Measurements from ENCODE around the gene PCNP. TPM values are rescaled to one million over a fixed set of nuclear protein-coding genes. Genes with fewer than 3 reads are reported as not detected.
A peak's percentile ranks its signal among the peaks of the same experiment; 100 is the strongest.
"Not testable (repeated sequence)": the region's sequence is repeated elsewhere in the genome, so short reads cannot be mapped to it uniquely, and the experiment has no call there.

The PCNP gene, protein sequence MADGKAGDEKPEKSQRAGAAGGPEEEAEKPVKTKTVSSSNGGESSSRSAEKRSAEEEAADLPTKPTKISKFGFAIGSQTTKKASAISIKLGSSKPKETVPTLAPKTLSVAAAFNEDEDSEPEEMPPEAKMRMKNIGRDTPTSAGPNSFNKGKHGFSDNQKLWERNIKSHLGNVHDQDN
- 115 TPM for polyA plus RNA-seq (ENCODE audit: insufficient read length)

DNA sequence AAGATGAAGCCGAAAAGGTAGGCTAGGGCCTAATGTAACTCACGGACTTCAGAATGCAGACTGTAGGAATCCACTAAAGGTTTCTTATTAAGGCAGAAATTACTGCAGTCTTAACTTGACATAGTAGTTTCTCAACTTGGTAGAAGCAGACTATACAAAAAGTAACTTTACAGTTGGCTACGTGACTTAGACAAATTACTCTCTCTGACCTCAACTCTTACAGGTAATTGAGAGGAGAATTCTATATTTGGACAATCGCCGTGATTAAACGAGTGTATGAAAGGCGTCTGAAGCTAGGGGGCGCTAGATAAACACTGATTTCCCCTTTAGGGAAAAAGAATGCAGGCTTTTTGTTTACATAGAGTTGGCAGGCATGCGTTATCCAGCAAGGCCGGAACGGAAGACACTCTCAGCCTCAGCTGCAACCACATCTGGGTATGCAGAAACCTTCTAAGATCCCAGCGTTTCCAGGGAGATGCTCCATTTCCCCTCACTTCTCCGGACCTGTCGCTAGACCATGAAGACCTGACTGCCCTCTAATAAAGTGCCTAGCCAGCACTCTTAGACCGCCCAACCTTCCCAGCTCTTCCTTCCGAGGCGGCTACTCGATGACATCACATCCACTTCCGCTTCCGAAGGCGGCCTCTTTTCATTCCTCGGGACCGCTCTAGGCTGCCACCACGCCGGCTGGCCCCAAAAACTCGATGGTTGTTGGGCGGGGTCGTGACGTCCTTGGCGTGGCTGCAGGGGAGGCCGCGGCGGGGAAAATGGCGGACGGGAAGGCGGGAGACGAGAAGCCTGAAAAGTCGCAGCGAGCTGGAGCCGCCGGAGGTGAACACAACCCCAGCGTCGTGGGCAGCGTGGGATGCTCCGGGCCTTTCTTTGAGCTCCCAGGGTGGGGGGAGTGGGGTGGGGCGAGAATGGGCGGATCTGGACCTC, at the start of gene PCNP:
TSS of gene PCNP (plus strand) at position 732 of the 939 bp plus-strand sequence. CDS start at position 768, 36 bp downstream.
- peak; percentile 99 for DNase-seq (ENCODE audit: low read depth)

DNA sequence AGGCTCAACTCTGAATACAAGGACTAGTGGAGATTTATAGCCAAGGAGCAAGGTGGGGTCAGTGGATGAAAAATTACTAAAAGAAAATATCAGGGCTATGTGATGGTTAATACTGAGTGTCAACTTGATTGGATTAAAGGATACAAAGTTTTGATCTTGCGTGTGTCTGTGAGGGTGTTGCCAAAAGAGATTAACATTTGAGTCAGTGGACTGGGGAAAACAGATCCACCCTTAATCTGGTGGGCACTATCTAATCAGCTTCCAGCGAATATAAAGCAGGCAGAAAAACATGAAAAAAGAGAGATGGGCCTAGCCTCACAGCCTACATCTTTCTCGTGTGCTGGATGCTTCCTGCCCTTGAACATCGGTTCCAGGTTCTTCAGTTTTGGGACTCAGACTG, 46.5 kb upstream of the PCNP start:
- no peak for DNase-seq (ENCODE audit: low read depth)

DNA sequence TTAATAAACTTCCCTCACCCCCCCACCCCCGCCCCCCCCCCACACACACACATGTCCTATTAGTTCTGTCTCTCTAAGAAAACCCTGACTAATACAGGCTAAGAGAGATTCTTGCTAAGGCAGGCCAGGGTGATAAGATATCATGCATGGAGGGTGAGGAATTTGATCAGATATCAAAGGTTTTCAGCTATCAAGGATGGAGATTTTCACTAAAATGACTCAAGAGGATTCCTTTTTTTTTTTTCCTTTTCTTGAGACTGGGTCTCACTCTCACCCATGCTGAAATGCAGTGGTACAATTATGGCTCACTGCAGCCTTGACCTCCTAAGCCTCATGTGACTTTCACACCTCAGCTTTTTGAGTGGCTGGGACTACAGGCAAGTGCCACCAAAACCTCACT, 46.1 kb upstream of the PCNP start:
- no peak for DNase-seq (ENCODE audit: low read depth)

DNA sequence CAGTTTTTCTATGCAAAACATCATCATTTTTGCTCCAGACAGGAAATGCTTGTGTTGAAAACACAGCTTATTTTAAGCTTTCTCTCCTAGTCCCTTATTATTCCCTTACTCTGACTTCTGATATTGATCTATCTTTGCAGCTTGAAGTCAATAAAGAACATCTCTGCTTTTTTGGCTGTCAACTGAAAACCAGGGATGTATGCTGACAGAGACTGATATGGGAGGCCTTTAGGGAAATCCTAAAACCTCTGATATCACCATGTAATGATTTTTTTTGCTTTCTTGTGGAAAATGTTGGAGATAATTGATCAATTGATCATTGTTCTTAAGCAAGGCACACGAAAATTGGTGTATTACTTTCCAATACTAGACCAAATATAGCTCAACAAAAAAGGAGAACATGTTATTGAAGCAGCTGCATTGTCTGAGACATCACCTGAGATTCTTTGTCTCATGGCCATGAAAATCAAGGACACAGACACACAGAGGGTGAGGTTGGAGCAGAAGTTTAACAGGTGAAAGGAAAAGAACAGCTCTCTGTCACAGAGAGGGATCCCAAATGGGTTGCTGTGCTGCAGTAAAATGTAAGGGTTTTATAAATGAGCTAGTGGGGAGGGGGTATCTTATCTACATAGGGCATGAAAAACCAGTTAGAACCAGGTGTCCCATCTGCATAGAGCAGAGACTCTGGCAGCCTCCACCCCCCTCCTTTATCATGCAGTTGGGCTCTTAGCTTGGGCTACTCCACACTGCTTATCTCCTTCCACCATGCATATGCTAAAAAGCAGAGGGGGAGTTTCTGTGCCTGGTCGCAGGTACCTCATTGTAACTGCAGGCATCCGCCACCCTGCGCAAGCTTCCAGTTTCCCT, 43.9 kb upstream of the PCNP start:
- no peak for DNase-seq (ENCODE audit: low read depth)

DNA sequence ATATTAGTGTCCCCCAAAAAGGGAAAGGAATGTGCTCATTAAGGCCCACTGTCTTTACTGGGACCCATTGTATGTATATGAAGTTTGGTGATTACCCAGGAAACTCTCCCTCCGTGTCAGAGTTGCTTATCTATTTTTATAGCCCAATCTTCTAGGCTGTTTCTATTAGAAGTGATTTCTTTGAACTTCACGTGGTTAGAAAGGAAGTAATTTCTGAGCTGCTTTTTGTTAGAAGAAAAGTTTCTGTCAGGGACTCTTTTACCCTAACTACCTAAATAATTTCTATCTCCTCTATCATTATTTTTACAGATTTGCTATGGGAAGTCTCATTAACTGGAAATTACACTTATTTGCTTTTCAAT, 43.3 kb upstream of the PCNP start:
- no peak for DNase-seq (ENCODE audit: low read depth)

DNA sequence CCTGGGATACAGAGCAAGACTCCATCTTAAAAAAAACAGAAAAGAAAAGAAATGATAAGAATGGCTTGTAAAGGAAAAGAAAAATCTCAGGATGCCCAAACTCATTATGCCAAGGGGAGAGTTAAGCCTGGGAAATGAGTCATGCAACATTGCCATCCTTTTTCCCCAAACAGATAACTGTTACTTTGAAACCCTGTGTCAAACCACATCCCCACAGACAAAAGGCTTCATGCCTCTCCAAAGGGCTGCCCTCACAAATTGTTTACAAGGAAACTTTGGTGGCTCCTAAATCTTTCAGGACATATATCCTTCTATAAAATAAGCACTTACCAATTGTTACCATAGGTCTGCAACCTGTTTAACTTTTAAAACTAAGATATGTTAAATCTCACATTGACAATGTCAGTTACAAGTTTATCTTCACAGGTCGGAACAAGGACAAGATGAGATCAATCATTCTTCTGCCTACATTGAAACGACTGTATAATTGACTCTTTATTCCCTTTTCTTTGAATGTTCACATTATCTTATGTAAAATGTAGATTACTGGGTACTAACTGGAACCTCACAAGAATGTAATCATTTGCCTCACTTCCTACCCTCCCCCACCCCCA, 42.4 kb upstream of the PCNP start:
- no peak for DNase-seq (ENCODE audit: low read depth)

DNA sequence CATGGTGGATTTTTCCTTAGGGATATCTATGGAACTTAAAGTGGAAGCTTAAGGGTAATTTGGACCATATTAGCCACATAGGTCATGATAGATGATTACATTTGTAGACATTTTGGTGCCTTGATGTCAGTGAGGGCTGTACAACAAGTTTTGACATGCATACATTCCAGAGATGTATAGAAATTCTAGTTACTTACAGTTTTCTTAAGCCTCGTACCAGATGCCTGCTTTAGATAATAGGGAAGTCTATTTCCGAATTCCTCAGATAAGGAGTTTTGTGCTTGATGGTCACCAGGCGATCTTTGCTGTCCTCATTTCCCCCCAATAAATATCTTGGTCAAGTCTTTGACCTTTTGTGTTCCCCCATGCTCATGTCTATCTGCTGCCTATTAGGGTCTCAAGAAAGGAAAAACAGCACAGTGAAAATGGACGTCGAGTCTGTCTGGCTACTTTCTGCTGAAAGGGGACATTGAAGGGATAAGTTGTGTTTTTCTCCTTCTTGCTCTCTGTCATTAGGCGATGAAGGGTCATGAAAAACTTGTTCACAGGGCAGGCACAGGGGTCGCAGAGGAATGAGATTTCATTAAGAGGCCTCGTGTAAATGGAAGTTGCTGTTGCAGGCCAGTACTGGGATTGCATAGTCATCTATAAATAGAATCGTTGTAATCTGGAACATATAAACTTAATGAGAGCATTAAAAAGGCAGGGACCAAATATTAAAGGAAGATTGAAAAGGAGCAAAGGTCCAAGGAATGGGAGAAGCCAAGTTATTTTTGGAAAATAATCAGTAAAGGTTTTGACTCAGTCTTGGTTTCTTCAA, 41.0 kb upstream of the PCNP start:
- DNase-seq (ENCODE audit: low read depth) = no peak

DNA sequence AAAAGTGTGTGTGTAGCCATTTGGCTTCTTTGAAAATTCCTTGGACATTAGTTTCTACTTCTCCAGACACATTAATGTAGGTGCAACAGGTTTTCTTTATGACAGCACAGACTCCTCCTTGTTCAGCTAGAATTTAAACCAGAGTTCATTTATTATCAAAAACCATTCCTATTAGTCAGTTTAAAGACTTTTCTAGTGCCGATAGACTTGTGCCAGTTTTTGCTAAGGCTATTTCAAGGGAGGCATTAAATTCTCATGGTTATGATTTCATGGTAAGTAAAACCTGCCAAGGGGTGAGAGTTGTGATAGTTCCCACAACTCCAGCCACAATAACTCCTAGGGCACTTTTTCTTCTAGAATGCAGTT, 40.4 kb upstream of the PCNP start:
- no peak for DNase-seq (ENCODE audit: low read depth)

DNA sequence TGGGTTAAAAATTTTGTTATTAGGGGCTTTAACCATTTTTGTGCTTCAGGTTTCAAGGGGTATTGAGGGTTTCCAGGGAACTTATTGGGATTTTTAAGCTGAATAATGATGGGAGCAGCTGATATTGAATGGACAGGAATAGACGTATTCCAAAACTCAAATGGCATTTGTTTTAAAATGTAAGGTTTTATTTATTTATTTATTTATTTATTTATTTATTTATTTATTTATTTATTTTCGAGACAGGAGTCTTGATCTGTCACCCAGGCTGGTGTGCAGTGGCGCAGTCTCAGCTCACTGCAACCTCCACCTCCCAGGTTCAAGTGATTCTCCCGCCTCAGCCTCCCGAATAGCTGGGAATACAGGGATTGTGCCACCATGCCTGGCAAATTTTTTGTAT, 38.8 kb upstream of the PCNP start:
- no peak for DNase-seq (ENCODE audit: low read depth)

DNA sequence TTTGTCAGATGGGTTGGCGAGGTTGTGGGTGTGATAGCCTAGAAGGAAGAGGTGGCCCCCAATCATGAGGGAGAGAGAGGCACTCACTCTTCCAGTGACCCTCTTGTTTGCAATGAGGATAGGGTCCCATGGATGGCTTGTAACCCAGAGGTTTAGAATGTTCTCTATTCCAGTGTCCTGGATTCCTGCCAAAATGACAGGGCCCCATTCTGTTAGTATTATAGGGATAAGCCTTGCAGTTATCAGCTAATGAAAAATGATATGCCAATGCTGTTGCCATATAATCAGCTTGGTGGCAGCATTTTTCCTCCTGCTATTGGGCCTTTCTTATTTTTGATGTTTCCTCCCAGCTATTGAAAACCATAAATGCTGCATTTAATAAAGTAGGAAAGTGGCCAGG, 37.7 kb upstream of the PCNP start:
- no peak for DNase-seq (ENCODE audit: low read depth)

DNA sequence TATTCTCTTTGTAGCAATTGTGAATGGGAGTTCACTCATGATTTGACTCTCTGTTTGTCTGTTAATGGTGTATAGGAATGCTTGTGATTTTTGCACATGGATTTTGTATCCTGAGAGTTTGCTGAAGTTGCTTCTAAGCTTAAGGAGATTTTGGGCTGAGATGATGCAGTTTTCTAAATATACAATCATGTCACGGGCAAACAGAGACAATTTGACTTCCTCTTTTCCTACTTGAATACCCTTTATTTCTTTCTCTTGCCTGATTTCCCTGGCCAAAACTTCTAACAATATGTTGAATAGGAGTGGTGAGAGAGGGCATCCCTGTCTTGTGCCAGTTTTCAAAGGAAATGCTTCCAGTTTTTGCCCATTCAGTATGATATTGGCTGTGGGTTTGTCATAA, 37.0 kb upstream of the PCNP start:
- DNase-seq (ENCODE audit: low read depth) = not testable (repeated sequence)

DNA sequence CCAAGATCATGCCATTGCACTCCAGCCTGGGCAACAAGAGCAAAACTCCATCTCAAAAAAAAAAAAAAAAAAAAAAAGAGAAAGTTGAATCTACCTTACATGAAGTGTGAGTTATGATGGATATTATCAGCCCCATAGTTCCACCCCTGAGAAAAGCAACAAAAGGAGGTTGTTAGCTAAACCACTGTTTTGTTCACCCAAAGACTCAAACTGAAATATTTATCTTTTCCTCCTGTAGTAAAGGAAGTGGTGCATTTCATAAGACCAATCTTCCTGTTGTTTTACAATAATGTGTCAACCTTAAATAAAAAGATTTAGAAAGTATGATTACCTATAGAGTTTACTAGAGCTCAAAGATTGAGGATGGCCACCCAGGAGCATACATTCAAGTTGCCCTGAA, 31.0 kb upstream of the PCNP start:
- DNase-seq (ENCODE audit: low read depth) = no peak

DNA sequence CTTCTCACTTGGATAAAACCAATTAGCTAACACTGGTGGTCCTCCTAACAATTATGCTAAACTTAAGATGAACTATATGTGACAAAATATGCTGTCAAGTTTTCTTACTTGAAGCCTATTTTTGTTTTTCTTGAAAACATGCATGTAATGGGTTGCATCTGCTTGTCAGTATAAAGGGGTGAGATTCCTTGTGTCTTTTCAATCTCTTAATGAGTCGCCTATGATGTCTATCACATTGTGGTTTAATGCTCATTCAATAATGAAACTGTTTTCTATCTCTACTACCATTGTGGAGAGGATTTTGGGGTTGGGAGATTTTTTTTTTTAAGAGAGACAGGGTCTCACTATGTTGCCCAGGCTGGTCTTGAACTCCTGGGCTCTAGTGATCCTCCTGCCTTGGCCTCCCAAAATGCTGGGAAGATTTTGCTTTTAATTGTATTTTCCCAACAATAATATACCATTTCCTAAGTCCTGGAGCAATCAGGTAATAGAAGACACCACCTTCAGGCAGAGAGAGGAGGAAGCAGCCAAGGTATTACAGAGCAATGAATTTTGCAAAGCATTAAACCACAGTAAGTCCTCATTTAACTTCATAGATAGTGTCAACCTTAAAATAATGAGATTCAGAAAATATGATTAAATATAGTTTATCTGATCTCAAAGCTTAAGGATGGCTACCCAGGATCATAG, 29.7 kb upstream of the PCNP start:
- no peak for DNase-seq (ENCODE audit: low read depth)

DNA sequence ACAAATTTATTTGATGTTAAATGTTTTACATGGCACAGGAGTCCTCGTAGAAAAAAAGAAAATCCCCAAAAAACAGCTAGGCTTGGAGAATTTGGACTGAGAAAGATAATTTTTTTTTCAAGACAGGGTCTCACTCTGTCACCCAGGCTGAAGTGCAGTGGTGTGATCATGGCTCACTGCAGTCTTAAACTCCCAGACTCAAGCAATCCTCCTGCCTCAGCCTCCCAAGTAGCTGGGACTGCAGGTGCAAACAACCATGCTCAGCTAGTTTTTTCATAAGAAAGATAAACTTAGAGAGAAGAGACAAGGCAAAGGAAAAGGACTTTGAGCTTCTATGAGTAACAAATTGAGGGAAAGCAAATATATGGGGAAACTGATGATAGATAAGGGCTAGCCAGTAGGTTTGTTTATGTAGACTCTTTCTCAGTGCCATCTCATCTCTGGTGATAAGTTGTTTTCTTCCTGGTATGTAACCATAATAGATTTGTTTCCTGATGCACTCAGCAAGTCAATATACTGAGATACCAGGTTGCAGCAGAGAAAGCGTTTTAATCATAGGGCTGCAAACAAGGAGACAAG, 25.4 kb upstream of the PCNP start:
- DNase-seq (ENCODE audit: low read depth) = no peak

DNA sequence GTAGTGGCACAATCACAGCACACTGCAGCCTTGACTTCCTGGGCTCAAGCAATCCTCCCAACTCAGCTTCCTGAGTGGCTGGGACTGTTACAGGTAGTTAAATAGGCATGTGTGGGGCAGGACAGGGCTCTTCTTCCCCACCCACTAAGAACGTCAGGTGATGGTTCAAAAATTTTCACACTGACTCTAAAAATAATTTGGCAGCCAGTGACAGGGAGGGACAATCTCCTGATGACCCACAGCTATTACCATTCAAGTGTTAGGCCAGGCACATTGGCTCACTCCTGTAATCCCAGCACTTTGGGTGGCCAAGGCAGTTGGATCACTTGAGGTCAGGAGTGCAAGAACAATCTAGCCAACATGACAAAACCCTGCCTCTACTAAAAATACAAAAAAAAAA, 24.5 kb upstream of the PCNP start:
- DNase-seq (ENCODE audit: low read depth) = no peak

DNA sequence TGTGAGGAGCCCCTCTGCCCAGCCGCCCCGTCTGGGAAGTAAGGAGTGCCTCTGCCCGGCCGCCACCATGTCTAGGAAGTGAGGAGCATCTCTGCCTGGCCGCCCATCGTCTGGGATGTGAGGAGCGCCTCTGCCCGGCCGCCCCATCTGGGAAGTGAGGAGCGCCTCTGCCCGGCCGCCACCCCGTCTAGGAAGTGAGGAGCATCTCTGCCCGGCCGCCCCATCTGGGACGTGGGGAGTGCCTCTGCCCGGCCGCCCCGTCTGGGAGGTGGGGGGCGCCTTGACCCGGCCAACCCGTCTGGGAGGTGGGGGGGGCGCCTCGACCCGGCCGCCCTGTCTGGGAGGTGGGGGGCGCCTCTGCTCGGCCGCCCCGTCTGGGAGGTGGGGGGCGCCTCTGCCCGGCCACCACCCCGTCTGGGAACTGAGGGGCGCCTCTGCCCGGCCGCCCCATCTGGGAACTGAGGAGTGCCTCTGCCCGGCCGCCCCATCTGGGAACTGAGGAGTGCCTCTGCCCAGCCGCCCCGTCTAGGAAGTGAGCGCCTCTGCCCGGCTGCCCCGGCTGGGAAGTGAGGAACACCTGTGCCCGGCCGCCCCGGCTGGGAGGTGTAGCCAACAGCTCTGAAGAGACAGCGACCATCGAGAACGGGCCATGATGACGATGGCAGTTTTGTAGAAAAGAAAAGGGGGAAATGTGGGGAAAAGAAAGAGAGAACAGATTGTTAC, 22.5 kb upstream of the PCNP start:
- DNase-seq (ENCODE audit: low read depth) = not testable (repeated sequence)

DNA sequence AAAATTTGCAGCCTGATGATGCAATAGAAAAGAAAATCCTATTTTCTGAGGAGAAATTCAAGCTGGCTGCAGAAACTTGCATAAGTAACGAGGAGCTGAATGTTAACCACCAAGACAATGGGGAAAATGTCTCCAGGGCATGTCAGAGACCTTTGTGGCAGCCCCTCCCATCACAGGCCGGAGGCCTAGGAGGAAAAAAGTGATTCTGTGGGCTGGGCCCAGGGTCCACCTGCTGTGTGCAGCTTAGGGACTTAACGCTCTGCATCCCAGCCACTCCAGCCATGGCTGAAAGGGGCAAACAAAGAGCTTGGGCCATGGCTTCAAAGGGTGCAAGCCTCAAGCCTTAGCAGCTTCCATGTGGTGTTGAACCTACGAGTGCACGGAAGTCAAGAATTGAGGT, 20.6 kb upstream of the PCNP start:
- not testable (repeated sequence) for DNase-seq (ENCODE audit: low read depth)

DNA sequence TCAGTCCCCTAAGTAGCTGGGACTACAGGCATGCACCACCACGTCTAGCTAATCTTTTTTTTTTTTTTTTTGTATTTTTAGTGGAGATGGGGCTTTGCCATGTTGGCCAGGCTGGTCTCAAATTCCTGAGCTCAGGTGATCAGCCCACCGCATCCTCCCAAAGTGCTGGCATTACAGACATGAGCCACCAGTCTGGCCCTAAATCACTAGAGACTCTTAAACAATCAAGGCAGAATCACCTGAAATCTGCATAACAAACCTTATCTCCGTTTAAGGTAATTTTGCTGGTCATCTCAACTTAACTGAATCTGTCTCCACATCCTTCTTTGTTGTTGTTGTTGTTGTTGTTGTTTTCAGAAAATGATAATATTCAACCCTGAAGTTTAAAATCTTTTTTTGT, 17.9 kb upstream of the PCNP start:
- no peak for DNase-seq (ENCODE audit: low read depth)

DNA sequence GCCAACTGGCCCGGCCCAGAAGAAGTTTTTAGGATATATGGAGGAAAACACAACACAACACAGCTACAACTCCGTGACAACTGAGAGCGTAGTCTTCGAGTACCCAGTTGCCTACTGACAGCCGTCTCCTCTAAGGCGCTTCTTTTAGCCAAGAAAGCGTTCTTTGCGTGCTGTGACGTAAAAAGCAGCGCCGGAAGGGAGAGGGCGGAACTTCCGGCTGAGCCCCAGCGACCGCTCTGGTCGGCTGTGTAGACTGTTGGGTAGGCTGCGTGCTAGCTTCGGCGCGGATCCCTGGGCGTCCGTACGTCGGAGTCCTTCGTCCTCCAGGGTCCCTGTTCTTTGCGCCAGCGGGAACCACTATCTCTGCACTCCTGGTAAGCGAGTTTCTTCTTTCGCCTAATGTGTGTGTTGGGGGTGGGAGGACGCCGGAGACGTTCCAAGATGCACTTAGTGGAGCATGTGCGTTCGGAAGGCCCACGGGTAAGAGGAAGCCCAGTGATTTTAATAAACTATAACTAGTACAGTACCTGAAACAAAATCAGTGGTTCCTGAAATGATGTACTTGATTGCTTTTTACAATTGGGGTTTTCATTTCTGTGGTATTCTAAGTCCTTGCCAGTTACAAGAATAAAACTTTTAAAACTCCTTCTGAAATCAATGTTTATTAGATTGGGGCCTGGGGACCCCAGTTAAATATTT, 12.2 kb upstream of the PCNP start, which contains the start of gene TRMT10C:
TSS of gene TRMT10C (plus strand) at position 239 of the 699 bp plus-strand sequence. CDS start 2,914 bp downstream, outside the sequence.
- DNase-seq (ENCODE audit: low read depth) = peak; percentile 86
